ENCODE results near the gene WDR37.

DNA sequence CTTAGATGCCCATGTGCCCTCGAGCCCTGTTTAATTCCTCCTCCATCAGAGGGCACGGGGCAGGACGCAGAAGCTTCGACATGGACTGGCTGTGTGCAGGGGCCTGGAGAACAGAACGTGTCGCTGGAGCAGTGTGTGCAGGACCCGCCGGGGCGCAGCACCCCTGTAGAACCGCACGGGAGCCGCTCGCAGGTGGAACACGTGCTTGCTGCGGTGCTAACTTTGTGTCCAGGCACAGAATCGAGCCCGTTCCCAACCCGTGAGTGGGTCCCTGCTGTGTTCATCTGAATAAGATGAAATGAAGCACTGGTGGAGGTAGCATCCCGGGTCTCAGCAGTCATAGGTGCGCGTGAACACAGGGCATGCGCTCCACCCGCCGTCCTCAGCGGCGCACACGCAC is 116.9 kb downstream of the WDR37 start:
- no peak for TF ChIP-seq POLR2A (IDR thresholded peaks at IDR 0.05)
- TF ChIP-seq, protein P1, sequence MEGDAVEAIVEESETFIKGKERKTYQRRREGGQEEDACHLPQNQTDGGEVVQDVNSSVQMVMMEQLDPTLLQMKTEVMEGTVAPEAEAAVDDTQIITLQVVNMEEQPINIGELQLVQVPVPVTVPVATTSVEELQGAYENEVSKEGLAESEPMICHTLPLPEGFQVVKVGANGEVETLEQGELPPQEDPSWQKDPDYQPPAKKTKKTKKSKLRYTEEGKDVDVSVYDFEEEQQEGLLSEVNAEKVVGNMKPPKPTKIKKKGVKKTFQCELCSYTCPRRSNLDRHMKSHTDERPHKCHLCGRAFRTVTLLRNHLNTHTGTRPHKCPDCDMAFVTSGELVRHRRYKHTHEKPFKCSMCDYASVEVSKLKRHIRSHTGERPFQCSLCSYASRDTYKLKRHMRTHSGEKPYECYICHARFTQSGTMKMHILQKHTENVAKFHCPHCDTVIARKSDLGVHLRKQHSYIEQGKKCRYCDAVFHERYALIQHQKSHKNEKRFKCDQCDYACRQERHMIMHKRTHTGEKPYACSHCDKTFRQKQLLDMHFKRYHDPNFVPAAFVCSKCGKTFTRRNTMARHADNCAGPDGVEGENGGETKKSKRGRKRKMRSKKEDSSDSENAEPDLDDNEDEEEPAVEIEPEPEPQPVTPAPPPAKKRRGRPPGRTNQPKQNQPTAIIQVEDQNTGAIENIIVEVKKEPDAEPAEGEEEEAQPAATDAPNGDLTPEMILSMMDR (IDR thresholded peaks at IDR 0.05), result no peak

Data from uterus (tissue), 2 donors.